Transverse colon (tissue), 4 donors: ENCODE data around the gene GPC5. TPM values are rescaled to one million over a fixed set of nuclear protein-coding genes. Genes with fewer than 3 reads are reported as not detected.

Experiments
- DNase-seq: peaks from one replicate; pipeline ENCODE4 v3.0.0-alpha.2; 2019
- H3K27ac ChIP-seq, 4 donors: fragments of 200-600 bp; sonication (generic); 2 replicates each; pipeline ENCODE4 v1.5.1; 2016 to 2018; ENCODE audit warnings: inconsistent platforms in 4 of 4
- H3K27me3 ChIP-seq: fragments of 200-600 bp; sonication (generic); 2 replicates; pipeline ENCODE4 v1.5.1; 2017; ENCODE audit warnings: inconsistent platforms
- H3K36me3 ChIP-seq, 4 donors: fragments of 200-600 bp; sonication (generic); 2 replicates each; pipeline ENCODE4 v1.5.1; 2017 to 2019; ENCODE audit warnings: inconsistent platforms in 4 of 4
- H3K4me1 ChIP-seq, 4 donors: fragments of 200-600 bp; sonication (generic); 2 replicates each; pipeline ENCODE4 v1.5.1; 2017 to 2020; ENCODE audit warnings: inconsistent platforms in 4 of 4
- H3K4me3 ChIP-seq, 4 donors: fragments of 200-600 bp; sonication (generic); 1 replicate in 1 of 4; 2 replicates in 3 of 4; pipeline versions ENCODE4 v1.5.1 to v1.6.1; 2017 to 2019; ENCODE audit warnings: inconsistent platforms in 4 of 4
- H3K9me3 ChIP-seq, 2 donors: fragments of 200-600 bp; sonication (generic); 2 replicates each; pipeline ENCODE4 v1.5.1; 2017 to 2019; ENCODE audit warnings: inconsistent platforms in 2 of 2
- CTCF ChIP-seq, 5 experiments: fragments of 200-600 bp in 3 of 5; fragments of 450-650 bp in 2 of 5; sonication (generic) in 3 of 5; IDR thresholded peaks; 1 replicate in 2 of 5; 2 replicates in 3 of 5; pipeline ENCODE4 v1.5.1; 2016 to 2017; ENCODE audit warnings: antibody characterized with exemption in 5 of 5, inconsistent platforms in 3 of 5, mild to moderate bottlenecking in 2 of 5, moderate library complexity in 1 of 5
- EP300 ChIP-seq: sonication (generic); formaldehyde crosslinking; IDR thresholded peaks from one replicate; pipeline ENCODE4 v1.6.1; 2017; ENCODE audit warnings: antibody characterized with exemption, low read depth
- POLR2A ChIP-seq: fragments of 450-650 bp; IDR thresholded peaks from one replicate; pipeline ENCODE4 v1.6.1; 2016; ENCODE audit warnings: antibody characterized with exemption, mild to moderate bottlenecking, moderate library complexity
- POLR2AphosphoS5 ChIP-seq, 3 donors: sonication (generic); formaldehyde crosslinking; IDR thresholded peaks; one replicate each; pipeline ENCODE4 v1.6.1; 2016; ENCODE audit warnings: antibody characterized with exemption in 3 of 3
- WGBS, 2 donors: methylation state at CpG; one replicate each; pipeline ENCODE4 v1.1.5; 2018; ENCODE audit warnings: low coverage in 1 of 2; 5-methylcytosine and 5-hydroxymethylcytosine counted together
- in situ Hi-C, 4 donors: fragments of 200-750 bp; cut with MboI; loops; one replicate each; pipeline versions ENCODE4 v1.15.0 to v1.15.1; 2017; ENCODE audit warnings: low sequenced_read_pairs in 3 of 4, low pct_ligation_motif_present in 1 of 4, low pct_unique_long_range_greater_than_20kb in 1 of 4
- intact Hi-C: fragments of 100-400 bp; cut with DNase I; formaldehyde crosslinking; loops from one replicate; pipeline ENCODE4 v1.15.1; 2023; ENCODE audit warnings: low total_unique reads
- total RNA-seq, 4 donors: library from RNA; depleted of rRNA; stranded (reverse); fragments of >200 nt; gene quantifications; one replicate each; pipeline ENCODE4 v1.1.0, GENCODE V29; 2016

Gene GPC5
- total RNA-seq, 4 donors from 2014 or later, result 0.48 to 1.4 TPM; not detected in 2

DNA sequence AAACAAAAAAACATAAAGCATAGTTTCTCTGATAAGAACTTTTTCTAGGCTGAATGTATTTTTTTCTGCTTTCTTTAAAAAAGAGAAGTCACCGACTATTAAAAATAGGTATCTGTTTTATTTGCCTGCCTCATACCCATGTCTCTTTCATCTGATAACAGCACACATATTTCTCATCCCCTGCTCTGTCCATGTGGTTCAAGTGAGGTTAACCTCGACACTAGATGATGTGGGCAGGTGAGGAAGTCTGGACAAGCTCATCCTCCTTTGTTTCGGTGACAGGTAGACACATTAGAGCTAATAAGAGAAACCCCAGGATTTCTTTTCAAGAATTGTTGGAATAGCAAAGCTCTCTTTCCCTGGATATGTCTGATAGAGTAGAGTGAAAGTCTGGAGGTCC, 222.7 kb downstream of the GPC5 start:
- no peak for TF ChIP-seq CTCF (IDR thresholded peaks at IDR 0.05)
- TF ChIP-seq POLR2A, result no peak
- no peak for TF ChIP-seq POLR2AphosphoS5 (IDR thresholded peaks at IDR 0.05)
- TF ChIP-seq EP300, result no peak
- H3K27ac ChIP-seq, result no peak overlapping the region
- DNase-seq, result no peak
- H3K36me3 ChIP-seq, result no peaks in the 10 kb centered on the region
- no peaks in the 10 kb centered on the region for H3K9me3 ChIP-seq
- H3K4me1 ChIP-seq, result no peaks in the 10 kb centered on the region
- H3K4me3 ChIP-seq, result no peak overlapping the region
- intact Hi-C loops (no loop called here), in situ Hi-C loops (no loop called here)
- H3K27me3 ChIP-seq, result no peaks in the 10 kb centered on the region
- 58 to 77% methylated on average over 2 to 3 of the region's 3 CpGs for WGBS, 2 donors

GRCh38 chr13:91621963-91622362, 223.5 kb downstream of the GPC5 start:
- DNase-seq, result no peak
- intact Hi-C loops (no loop called here), in situ Hi-C loops (no loop called here)
- Histone ChIP-seq H3K4me3 (no peak overlapping the region), H3K27me3 (no peaks in the 10 kb centered on the region), H3K4me1 (no peaks in the 10 kb centered on the region), H3K9me3 (no peaks in the 10 kb centered on the region), H3K27ac (no peak overlapping the region), H3K36me3 (no peaks in the 10 kb centered on the region)
- TF ChIP-seq EP300, result no peak
- TF ChIP-seq CTCF (IDR thresholded peaks at IDR 0.05), result no peak
- TF ChIP-seq POLR2A, result no peak
- TF ChIP-seq POLR2AphosphoS5 (IDR thresholded peaks at IDR 0.05), result no peak
- 100% methylated on average over 1 of the region's 1 CpG; no CpG with 5 or more reads in 1 of the 2 donors for WGBS, 2 donors

- intact Hi-C loops, result no loop called here
- Histone ChIP-seq H3K27ac (no peak overlapping the region), H3K36me3 (no peaks in the 10 kb centered on the region), H3K4me3 (no peak overlapping the region), H3K9me3 (no peaks in the 10 kb centered on the region), H3K4me1 (no peaks in the 10 kb centered on the region), H3K27me3 (no peaks in the 10 kb centered on the region)
- in situ Hi-C loops, result no loop called here
- WGBS, 2 donors, result 77 to 92% methylated on average over 2 to 3 of the region's 3 CpGs
- no peak for DNase-seq
- TF ChIP-seq CTCF (IDR thresholded peaks at IDR 0.05) (no peak), POLR2A (no peak), POLR2AphosphoS5 (IDR thresholded peaks at IDR 0.05) (no peak), EP300 (no peak)
Measured at GRCh38 chr13:91622778-91623550, 224.5 kb downstream of the GPC5 start.

DNA sequence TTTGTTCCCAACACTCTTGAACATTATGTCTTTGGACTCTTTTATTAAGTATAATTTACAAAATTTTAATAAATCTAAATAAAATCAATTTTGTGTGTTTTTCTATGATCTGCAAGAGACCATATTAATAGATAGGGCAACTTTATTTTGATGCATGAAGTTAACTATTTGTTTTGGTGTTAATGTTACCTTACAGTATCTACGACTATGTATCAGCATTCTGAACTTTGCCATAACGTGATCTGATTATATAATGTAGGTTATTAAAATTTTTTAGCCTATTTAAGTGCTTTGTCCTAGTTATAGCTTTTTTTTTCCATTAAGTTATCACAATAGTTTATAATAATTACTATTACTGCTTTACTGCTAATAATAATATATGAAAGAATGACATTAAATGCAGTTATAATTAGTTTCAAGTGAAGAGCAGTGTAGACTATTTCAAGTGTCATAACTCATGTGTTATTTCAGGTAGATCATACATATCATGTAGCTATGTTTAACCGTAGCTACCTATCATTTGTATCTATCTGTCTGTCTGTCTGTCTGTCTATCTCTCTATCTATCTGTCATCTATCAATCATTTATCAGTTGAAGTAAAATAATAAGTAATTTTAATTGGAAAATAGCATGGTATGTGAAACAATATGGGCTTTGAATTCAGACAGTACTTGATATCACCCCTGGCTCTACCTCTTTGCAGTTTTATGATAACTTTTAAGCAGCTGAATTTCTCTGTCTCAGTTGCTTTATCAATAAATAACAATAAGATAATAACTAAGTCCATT, 229.7 kb downstream of the GPC5 start:
- TF ChIP-seq POLR2AphosphoS5 (IDR thresholded peaks at IDR 0.05) (no peak), EP300 (no peak), POLR2A (no peak), CTCF (IDR thresholded peaks at IDR 0.05) (no peak)
- H3K27ac ChIP-seq, result no peak overlapping the region
- in situ Hi-C loops, result no loop called here
- no peaks in the 10 kb centered on the region for H3K4me1 ChIP-seq
- no peak overlapping the region for H3K4me3 ChIP-seq
- no peaks in the 10 kb centered on the region for H3K9me3 ChIP-seq
- H3K36me3 ChIP-seq, result no peaks in the 10 kb centered on the region
- WGBS, 2 donors, result 81 to 84% methylated on average over 3 of the region's 3 CpGs
- H3K27me3 ChIP-seq, result no peaks in the 10 kb centered on the region
- DNase-seq, result no peak
- intact Hi-C loops, result no loop called here
